Measurements from ENCODE around the gene THOC5. TPM values are rescaled to one million over a fixed set of nuclear protein-coding genes. Genes with fewer than 3 reads are reported as not detected.

The THOC5 gene
- total and polyA plus RNA-seq, 2 of the 4 experiments (the other 2 are of a cell fraction): 68.4 to 73.7 TPM

- peaks cover 3% of the 10 kb centered on the region; the same call in 1 of the 2 replicates for H4K20me1 ChIP-seq (ENCODE audit: insufficient read depth, low read length)
- no peak overlapping the region for H3K4me3 ChIP-seq (ENCODE audit: insufficient read depth, low read depth, low read length)
- no peak overlapping the region for H4K5ac ChIP-seq (ENCODE audit: low read depth, low read length)
- no peaks in the 10 kb centered on the region for H3K4me1 ChIP-seq (ENCODE audit: control insufficient read depth, insufficient read depth, low read length)
- intact Hi-C loops (cut with micrococcal nuclease) (no loop called here), dilution Hi-C loops (cut with HindIII; ENCODE audit: low sequenced_read_pairs, unreplicated experiment) (no loop called here), in situ Hi-C loops (cut with MboI; ENCODE audit: low sequenced_read_pairs) (no loop called here)
- no peak for DNase-seq
- no peaks in the 10 kb centered on the region for H3K9me1 ChIP-seq (ENCODE audit: insufficient read depth, low read length)
- ChIA-PET CTCF (interaction anchor here (1.2 kb wide), 1 partner anchor 13 kb away, joined by 3 read pairs; no protein-coding TSS in a partner anchor), POLR2A (ENCODE audit: unreplicated experiment) (no interaction called here)
- H3K79me1 ChIP-seq (ENCODE audit: low read depth in 1 of 2, low read length in 2 of 2): peaks cover 0 to 4% of the 10 kb centered on the region in 2 experiments; a peak in 2 of 4 replicates
- no peak overlapping the region for H4K91ac ChIP-seq (ENCODE audit: insufficient read depth, low read depth, low read length)
- BruUV-seq (replicated peaks): no TSS peak
- no peak for ATAC-seq (ENCODE audit: low read depth)
- H3K23ac ChIP-seq (ENCODE audit: low read depth, low read length): no peak overlapping the region
- no peak overlapping the region for H3K18ac ChIP-seq (ENCODE audit: low read depth, low read length)
- H4K8ac ChIP-seq (ENCODE audit: low read depth in 2 of 2, low read length in 2 of 2): no peak overlapping the region
- no peak overlapping the region for H3K4ac ChIP-seq (ENCODE audit: low read depth, low read length)
- no peak overlapping the region for H2BK5ac ChIP-seq (ENCODE audit: low read depth, low read length, poor library complexity, severe bottlenecking)
- no peaks in the 10 kb centered on the region for H3K9me3 ChIP-seq (ENCODE audit: control insufficient read depth, insufficient read depth, low read length)
- TF ChIP-seq RCOR1 (IDR thresholded peaks at IDR 0.05; ENCODE audit: insufficient replicate concordance, low read length) (no peak), MAZ (IDR thresholded peaks at IDR 0.05; ENCODE audit: borderline replicate concordance, low read depth, low read length) (no peak), BHLHE40 (IDR thresholded peaks at IDR 0.05; ENCODE audit: low read depth, low read length) (no peak), CHD1 (IDR thresholded peaks at IDR 0.05; ENCODE audit: low read depth, low read length) (no peak), RFX5 (IDR thresholded peaks at IDR 0.05; ENCODE audit: low read depth, low read length) (no peak), USF2 (IDR thresholded peaks at IDR 0.05; ENCODE audit: low read depth, low read length) (no peak), CTCF (conservative IDR thresholded peaks at IDR 0.05; ENCODE audit: low read depth, low read length) (no peak), POLR2A (IDR thresholded peaks at IDR 0.05; ENCODE audit: low read depth, low read length) (no peak), SMC3 (IDR thresholded peaks at IDR 0.05; ENCODE audit: low read depth, low read length) (no peak), MAFK (IDR thresholded peaks at IDR 0.05; ENCODE audit: low read depth, low read length) (no peak), RAD21 (IDR thresholded peaks at IDR 0.05; ENCODE audit: low read length) (no peak), FOS (IDR thresholded peaks at IDR 0.05; ENCODE audit: low read depth, low read length) (no peak), NFE2L2 (IDR thresholded peaks at IDR 0.05; ENCODE audit: low read depth, low read length) (no peak), ELK1 (IDR thresholded peaks at IDR 0.05; ENCODE audit: borderline replicate concordance, low read depth, low read length) (no peak), MXI1 (IDR thresholded peaks at IDR 0.05; ENCODE audit: borderline replicate concordance, low read depth, low read length) (no peak), CEBPB (IDR thresholded peaks at IDR 0.05; ENCODE audit: low read depth, low read length) (no peak)
- no peak overlapping the region for H2AK5ac ChIP-seq (ENCODE audit: low read depth, low read length)
- H2AFZ ChIP-seq (replicated peaks; ENCODE audit: low read length, poor library complexity): no peak overlapping the region
- no peak overlapping the region for H3K56ac ChIP-seq (ENCODE audit: extremely low read depth, insufficient read depth, low read length)
- no CpG with 5 or more reads among the region's 1 CpG for WGBS, 2 experiments (ENCODE audit: extremely low coverage in 2 of 2, insufficient read length in 1 of 2)
- no peak overlapping the region for H2BK15ac ChIP-seq (ENCODE audit: low read depth, low read length)
- H2AK9ac ChIP-seq (replicated peaks; ENCODE audit: low read depth, low read length, poor library complexity): no peak overlapping the region
- no peak overlapping the region for H2BK20ac ChIP-seq (ENCODE audit: low read depth, low read length)
- no peak overlapping the region for H3K14ac ChIP-seq (replicated peaks; ENCODE audit: low read depth, low read length)
- H3K36me3 ChIP-seq (ENCODE audit: control insufficient read depth, insufficient read depth, low read length): peaks cover 61% of the 10 kb centered on the region
- H3K27ac ChIP-seq (ENCODE audit: insufficient read depth, low read length): no peak overlapping the region
- no peaks in the 10 kb centered on the region for H3K27me3 ChIP-seq (ENCODE audit: control insufficient read depth, insufficient read depth, low read length)
- no peak overlapping the region for H3K9ac ChIP-seq (ENCODE audit: low read depth, low read length)
- no peak overlapping the region for H2BK120ac ChIP-seq (ENCODE audit: low read depth, low read length)
- H3K4me2 ChIP-seq (ENCODE audit: low read depth, low read length): no peak overlapping the region
Observed at GRCh38 chr22:29541845-29542244, 11.7 kb downstream of the THOC5 start.
